Left renal pelvis (tissue), 4 donors: ENCODE measurements around the gene CREB5. TPM values are rescaled to one million over a fixed set of nuclear protein-coding genes. Genes with fewer than 3 reads are reported as not detected.
"Not testable (repeated sequence)": the region's sequence is repeated elsewhere in the genome, so short reads cannot be mapped to it uniquely, and the experiment has no call there.

Experiments used
- DNase-seq, 4 donors: peaks; one replicate each; pipeline ENCODE4 v3.0.0-alpha.2; 2013; ENCODE audit warnings: low read depth in 4 of 4, low spot score in 3 of 4
- polyA plus RNA-seq, 4 donors: library from polyadenylated mRNA; unstranded; fragments of 120-200 nt; gene quantifications; one replicate each; pipeline ENCODE4 v1.2.1, GENCODE V29; 2013; ENCODE audit not compliant: insufficient read length in 4 of 4

The CREB5 gene
- polyA plus RNA-seq, 4 donors, result 9.1 to 31.6 (median 12.0) TPM

DNA sequence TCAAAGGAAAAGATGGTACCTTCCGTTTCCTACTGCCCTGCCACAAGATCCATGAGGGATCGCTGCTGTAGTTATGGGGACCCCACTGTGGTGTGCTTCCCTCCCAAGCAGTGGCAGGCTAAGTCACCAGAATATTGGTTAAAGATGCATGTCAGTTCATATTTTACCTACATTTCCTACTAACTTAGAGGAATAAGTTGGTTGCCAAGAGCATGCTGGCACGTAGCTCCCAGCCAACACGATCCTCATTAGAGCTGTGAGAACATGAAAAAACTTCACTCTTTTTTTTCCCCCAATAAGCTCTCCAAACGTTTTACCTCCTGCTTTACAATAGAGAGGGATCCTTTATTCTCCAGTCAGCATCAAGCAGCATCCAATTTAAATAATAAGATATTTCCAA is 342.1 kb downstream of the CREB5 start:
- no peak for DNase-seq

GRCh38 chr7:28755255-28755654 is 342.9 kb downstream of the CREB5 start:
- no peak for DNase-seq

GRCh38 chr7:28758186-28758585 is 345.9 kb downstream of the CREB5 start:
- no peak for DNase-seq

DNA sequence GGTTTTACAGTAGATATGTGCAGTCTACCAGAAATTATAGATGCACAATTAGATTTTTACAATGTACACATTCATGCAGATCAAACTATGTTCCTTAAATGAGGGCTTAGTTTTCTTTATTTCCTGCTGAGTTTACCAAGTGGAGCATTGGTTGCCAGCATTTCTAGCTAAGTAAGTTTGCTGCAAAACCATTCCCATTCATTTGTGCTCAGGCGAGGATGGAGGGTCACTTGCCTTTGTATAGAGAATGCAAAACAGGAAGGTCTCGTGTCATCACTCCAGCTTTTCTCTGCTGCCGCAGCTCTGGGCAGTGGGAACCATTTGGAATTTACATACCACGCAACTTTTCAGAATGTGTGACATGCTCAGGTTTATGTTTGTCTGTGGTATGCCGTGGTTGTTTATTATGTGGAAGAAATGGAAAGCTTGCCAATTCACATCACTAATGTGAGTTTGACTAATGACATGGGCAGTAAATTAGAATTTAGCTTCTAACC is 347.2 kb downstream of the CREB5 start:
- no peak for DNase-seq

- no peak for DNase-seq
Observed at GRCh38 chr7:28761505-28761904, 349.2 kb downstream of the CREB5 start.

GRCh38 chr7:28762651-28763050 is 350.3 kb downstream of the CREB5 start:
- DNase-seq, result no peak

DNA sequence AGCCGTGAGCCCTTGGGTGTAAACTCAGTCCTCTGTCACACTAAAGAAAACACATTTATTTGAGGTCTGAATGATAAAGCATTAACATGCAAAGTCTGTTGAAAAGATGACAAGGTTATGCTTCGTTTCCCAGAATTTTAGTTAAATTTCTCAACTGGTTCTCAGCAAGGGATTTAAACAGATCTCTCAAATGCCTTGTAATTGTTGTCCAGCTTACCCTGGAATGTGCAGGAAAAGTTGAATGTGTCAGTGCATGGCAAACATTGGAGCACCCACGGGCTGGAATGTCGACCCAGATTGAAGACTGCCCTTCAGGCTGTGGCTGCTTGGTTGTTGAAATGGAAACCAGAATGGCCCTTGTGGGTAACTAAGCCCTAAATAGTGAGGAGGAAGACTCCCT is 354.0 kb downstream of the CREB5 start:
- DNase-seq, result no peak

- no peak for DNase-seq
Observed at GRCh38 chr7:28767356-28767755, 355.0 kb downstream of the CREB5 start.

GRCh38 chr7:28768577-28769147 is 356.3 kb downstream of the CREB5 start:
- DNase-seq, result no peak

DNA sequence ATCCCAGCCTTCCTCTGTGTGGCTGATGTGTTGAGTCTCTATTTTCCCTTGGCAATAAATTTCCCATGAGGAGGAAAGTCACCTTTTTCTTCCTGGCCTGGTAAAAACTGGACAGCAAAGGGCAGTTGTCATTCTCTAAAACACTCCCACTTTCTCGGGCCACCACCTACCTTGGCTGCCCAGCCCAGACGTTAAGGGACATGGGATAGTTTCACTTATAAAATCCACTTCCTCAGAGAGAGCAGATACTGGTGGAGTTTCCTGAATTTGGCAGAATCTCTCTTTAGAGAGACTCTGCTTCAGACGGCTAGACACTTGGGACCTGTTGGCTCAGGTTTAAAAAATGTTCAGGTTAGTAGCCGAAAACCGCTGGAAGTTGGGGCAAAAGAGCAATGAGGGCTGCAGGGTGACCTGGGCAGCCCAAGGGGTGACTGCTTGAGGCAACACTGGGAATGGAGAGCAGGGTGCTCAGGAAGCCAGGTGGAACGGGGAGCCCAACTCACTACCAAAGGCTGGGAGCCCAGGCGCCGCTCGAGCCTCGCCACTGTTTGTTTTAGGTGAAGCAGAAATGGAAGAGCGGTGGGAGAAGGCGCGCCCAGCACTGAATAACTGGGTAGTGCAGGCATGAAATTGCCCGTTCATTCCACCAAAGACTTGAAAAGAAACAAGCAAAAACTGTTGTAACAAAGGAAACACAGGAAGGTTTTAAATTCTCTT is 359.7 kb downstream of the CREB5 start:
- DNase-seq, result no peak

- no peak for DNase-seq
Observed at GRCh38 chr7:28773423-28774145, 361.3 kb downstream of the CREB5 start.

- DNase-seq, result no peak
Observed at GRCh38 chr7:28774261-28774988, 362.1 kb downstream of the CREB5 start.

GRCh38 chr7:28776463-28777157 is 364.3 kb downstream of the CREB5 start:
- no peak for DNase-seq

GRCh38 chr7:28778786-28779185 is 366.5 kb downstream of the CREB5 start:
- DNase-seq, result no peak

DNA sequence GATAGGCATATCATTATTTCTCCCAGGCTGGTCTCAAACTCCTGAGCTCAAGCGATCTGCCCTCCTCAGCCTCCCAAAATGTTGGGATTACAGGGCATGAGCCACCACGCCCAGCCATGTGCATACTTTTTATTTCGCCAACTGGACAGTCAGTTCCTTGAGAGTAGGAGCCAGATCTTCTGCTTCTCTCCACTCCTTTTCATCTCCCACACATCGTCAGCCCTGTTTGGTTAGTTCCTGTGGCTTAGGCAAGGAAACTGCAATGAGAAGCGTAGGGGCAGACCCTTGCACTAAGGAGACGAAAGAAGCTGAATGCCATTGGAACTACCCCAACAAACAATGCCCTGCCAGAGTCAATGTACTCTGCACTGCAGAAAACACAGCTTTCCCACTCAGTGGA is 367.6 kb downstream of the CREB5 start:
- no peak for DNase-seq

GRCh38 chr7:28782362-28782761 is 370.0 kb downstream of the CREB5 start:
- no peak for DNase-seq

DNA sequence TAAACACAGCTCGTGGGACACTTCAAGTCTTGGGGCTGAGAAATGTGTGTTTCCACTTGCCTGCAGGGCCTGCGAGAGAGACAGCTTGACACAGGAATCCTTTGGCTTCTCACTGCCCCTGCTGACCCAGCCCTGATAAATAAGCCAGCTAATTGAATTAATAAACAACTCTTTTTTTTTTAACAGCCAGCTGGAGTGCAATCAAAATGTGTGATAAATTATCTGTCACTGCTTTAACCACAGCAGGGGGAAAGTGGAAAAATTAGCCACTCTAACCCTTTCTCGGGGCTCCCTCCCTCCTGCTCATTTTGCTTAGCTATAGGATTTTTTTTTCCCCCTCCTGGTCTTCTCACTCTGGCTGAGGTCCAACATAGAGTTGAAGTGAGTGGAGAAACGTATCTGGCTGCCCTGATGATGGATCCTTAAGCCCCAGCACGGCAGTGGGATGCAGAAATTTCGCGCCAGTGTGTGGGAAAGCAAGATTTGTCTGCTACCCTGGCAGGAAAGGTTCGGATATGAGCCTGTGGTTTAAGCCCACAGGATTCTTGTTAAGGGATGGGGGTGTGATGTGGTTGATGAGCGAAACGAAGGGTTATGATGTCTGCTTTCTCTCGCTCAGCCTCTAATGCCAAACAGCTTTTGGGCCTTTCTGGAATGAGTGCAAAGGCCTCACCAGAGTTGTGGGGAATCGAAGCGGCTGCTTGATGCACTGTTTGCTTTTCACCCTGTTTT is 372.0 kb downstream of the CREB5 start:
- DNase-seq, result peak in 2 of 4 donors; percentile 39

DNA sequence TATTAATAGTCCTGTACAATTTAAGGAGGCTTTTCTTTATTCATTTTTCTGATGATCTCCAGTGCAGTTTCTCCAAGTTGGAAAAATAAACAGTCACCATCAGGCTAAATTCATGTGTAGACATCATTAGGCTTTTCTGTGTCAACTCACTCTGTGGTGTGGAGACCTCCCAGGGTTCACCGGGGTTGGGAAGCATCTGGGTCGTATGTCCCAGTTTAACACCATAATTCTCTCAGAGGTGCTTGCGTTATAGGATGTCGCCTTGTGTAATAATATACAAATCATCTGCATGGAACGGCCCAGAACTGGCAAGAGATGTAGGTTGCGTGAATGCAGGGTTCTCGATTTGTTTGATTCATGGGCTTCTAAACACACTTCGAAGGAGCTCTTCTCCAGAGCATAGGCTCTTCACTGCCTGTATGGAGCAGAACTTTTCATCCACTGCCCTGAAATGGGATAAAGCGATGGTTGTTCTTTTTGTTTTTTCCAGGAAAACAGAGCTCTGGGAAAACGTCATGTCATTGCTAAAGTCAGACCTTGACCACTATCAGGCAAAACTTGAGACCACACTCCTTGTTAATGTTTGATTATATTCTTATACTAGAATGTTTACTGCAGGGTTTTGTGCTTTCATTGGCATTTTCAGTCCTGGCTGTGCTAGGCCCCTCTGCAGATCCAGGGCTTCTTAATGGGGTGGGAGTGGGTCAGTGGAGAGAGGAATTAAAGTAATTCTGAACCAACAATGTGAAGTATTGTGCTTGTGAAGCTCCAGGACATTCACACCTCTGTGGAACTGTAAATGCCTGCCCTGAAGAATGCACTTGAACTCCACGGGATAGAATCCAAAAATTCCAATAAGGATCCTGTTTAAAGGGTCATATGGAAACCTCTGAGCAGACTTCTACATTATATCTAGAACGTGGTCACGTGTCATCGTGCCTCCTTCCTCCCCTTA is 373.0 kb downstream of the CREB5 start:
- DNase-seq, result no peak

DNA sequence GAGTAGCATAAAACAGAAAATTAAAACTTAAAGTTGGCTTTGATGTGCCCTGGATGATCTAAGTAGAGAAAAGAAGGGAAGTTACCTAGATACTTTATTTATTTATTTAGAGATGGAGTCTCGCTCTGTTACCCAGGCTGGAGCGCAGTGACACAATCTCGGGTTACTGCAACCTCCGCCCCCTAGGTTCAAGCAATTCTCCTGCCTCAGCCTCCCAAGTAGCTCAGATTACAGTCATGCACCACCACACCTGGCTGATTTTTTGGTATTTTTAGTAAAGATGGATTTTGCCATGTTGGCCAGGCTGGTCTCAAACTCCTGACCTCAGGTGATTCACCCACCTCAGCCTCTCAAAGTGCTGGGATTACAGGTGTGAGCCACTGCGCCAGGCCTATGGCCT is 373.8 kb downstream of the CREB5 start:
- DNase-seq, result not testable (repeated sequence)
